CD14-positive monocyte (primary cell): ENCODE results near the gene NEK6. TPM values are rescaled to one million over a fixed set of nuclear protein-coding genes. Genes with fewer than 3 reads are reported as not detected.

Source experiments
- DNase-seq, 3 donors: peaks; one replicate each; pipeline ENCODE4 v3.0.0-alpha.2; 2011 to 2022
- H2AFZ ChIP-seq: 2 replicates; pipeline ENCODE4 v1.6.0; 2012; ENCODE audit warnings: mild to moderate bottlenecking, low read depth, low read length, inconsistent platforms; ENCODE audit not compliant: insufficient read depth, poor library complexity, severe bottlenecking
- H3K27ac ChIP-seq, 2 donors: 1 replicate in 1 of 2; 2 replicates in 1 of 2; pipeline ENCODE4 v1.5.1; 2012 to 2013; ENCODE audit warnings: low read length in 2 of 2, control low read depth in 1 of 2, inconsistent platforms in 1 of 2, low read depth in 1 of 2, mild to moderate bottlenecking in 1 of 2
- H3K27me3 ChIP-seq, 2 donors: one replicate each; pipeline versions ENCODE4 v1.6.0 to v1.6.1; 2011 to 2013; ENCODE audit warnings: low read length in 2 of 2; ENCODE audit not compliant: control insufficient read depth in 2 of 2, insufficient read depth in 2 of 2
- H3K36me3 ChIP-seq, 2 donors: replicated peaks in 1 of 2; 1 replicate in 1 of 2; 2 replicates in 1 of 2; pipeline versions ENCODE4 v1.5.1 to v1.6.1; 2012 to 2013; ENCODE audit warnings: low read length in 2 of 2, control low read depth in 1 of 2, inconsistent platforms in 1 of 2, mild to moderate bottlenecking in 1 of 2; ENCODE audit not compliant: insufficient read depth in 2 of 2, control insufficient read depth in 1 of 2
- H3K4me1 ChIP-seq, 2 donors: 1 replicate in 1 of 2; 2 replicates in 1 of 2; pipeline versions ENCODE4 v1.5.1 to v1.6.1; 2012 to 2013; ENCODE audit warnings: low read length in 2 of 2, control low read depth in 1 of 2, inconsistent platforms in 1 of 2, mild to moderate bottlenecking in 1 of 2, moderate library complexity in 1 of 2; ENCODE audit not compliant: insufficient read depth in 2 of 2, control insufficient read depth in 1 of 2
- H3K4me2 ChIP-seq: replicated peaks from 2 replicates; pipeline ENCODE3; 2012; ENCODE audit warnings: low read length, moderate library complexity, mild to moderate bottlenecking; ENCODE audit not compliant: poor library complexity, severe bottlenecking; ENCODE audit errors: extremely low read depth
- H3K4me3 ChIP-seq, 3 experiments: fragments of 200-600 bp in 1 of 3; sonication (generic) in 1 of 3; replicated peaks in 1 of 3; 1 replicate in 2 of 3; 2 replicates in 1 of 3; pipeline ENCODE4 v1.5.1; 2011 to 2013; ENCODE audit warnings: low read length in 3 of 3, mild to moderate bottlenecking in 3 of 3, control low read depth in 2 of 3, low read depth in 2 of 3, inconsistent platforms in 1 of 3, moderate library complexity in 1 of 3
- H3K79me2 ChIP-seq: 2 replicates; pipeline ENCODE4 v1.6.0; 2012; ENCODE audit warnings: mild to moderate bottlenecking, control low read depth, inconsistent platforms, low read length, moderate library complexity; ENCODE audit not compliant: insufficient read depth
- H3K9ac ChIP-seq: 2 replicates; pipeline ENCODE4 v1.6.0; 2017; ENCODE audit warnings: low read length, mild to moderate bottlenecking; ENCODE audit not compliant: insufficient read depth, poor library complexity, severe bottlenecking
- H3K9me3 ChIP-seq, 2 donors: replicated peaks in 1 of 2; 1 replicate in 1 of 2; 2 replicates in 1 of 2; pipeline versions ENCODE4 v1.5.1 to v1.6.1; 2012 to 2013; ENCODE audit warnings: low read length in 2 of 2, control low read depth in 1 of 2; ENCODE audit not compliant: control insufficient read depth in 1 of 2, insufficient read depth in 1 of 2
- H4K20me1 ChIP-seq: 2 replicates; pipeline ENCODE4 v1.6.0; 2012; ENCODE audit warnings: mild to moderate bottlenecking, low read length, control low read depth, moderate library complexity; ENCODE audit not compliant: insufficient read depth
- H3K27ac Mint-ChIP-seq, 7 donors: one replicate each; pipeline ENCODE4 v1.8.0; 2020; ENCODE audit warnings: mild to moderate bottlenecking in 7 of 7, mixed read lengths in 7 of 7, moderate library complexity in 6 of 7, inconsistent platforms in 2 of 7
- H3K27me3 Mint-ChIP-seq, 3 donors: one replicate each; pipeline ENCODE4 v1.8.0; 2021 to 2022; ENCODE audit warnings: low read depth in 3 of 3, mild to moderate bottlenecking in 3 of 3, mixed read lengths in 3 of 3, moderate library complexity in 3 of 3, inconsistent platforms in 1 of 3
- H3K36me3 Mint-ChIP-seq, 2 donors: one replicate each; pipeline ENCODE4 v1.8.0; 2020; ENCODE audit warnings: mixed read lengths in 2 of 2, inconsistent platforms in 1 of 2, mild to moderate bottlenecking in 1 of 2
- H3K4me1 Mint-ChIP-seq: one replicate; pipeline ENCODE4 v1.8.0; 2020; ENCODE audit warnings: mild to moderate bottlenecking, mixed read lengths
- H3K4me3 Mint-ChIP-seq, 2 donors: one replicate each; pipeline ENCODE4 v1.8.0; 2020; ENCODE audit warnings: mild to moderate bottlenecking in 2 of 2, mixed read lengths in 2 of 2, moderate library complexity in 1 of 2
- H3K9me3 Mint-ChIP-seq, 7 donors: one replicate each; pipeline ENCODE4 v1.8.0; 2020 to 2022; ENCODE audit warnings: mixed read lengths in 7 of 7, mild to moderate bottlenecking in 6 of 7, moderate library complexity in 6 of 7, inconsistent platforms in 2 of 7
- CTCF ChIP-seq: fragments of 200-600 bp; IDR thresholded peaks from one replicate; pipeline ENCODE4 v1.8.0; 2022; ENCODE audit warnings: antibody characterized with exemption, mild to moderate bottlenecking
- WGBS: methylation state at CpG from one replicate; pipeline ENCODE4 v1.1.5; 2013; ENCODE audit warnings: missing lambda C conversion rate; ENCODE audit not compliant: insufficient coverage; 5-methylcytosine and 5-hydroxymethylcytosine counted together
- intact Hi-C, 2 donors: fragments of 100-400 bp; cut with micrococcal nuclease; formaldehyde crosslinking; loops; one replicate each; pipeline versions ENCODE4 v1.15.0 to v1.15.1; 2023
- polyA plus RNA-seq, 3 donors: library from polyadenylated mRNA; depleted of rRNA in 1 of 3; unstranded in 2 of 3; stranded (reverse) in 1 of 3; fragments of 300-500 nt in 2 of 3; fragments of >200 nt in 1 of 3; fragmentation: Illumina TruSeq in 2 of 3; gene quantifications; 1 replicate in 2 of 3; 2 replicates in 1 of 3; pipeline ENCODE4 v1.2.3, GENCODE V29; 2012 to 2021

The NEK6 gene
- polyA plus RNA-seq, 3 donors: 26.1 to 46.0 (median 35.8) TPM

GRCh38 chr9:124354346-124355038 is 96.7 kb downstream of the NEK6 start:
- H3K9me3 Mint-ChIP-seq: peaks cover 0 to 2% (median 0%) of the 10 kb centered on the region in 7 donors
- 93% methylated on average over 17 of the region's 17 CpGs for WGBS
- no peak overlapping the region for H3K4me3 Mint-ChIP-seq
- H3K36me3 Mint-ChIP-seq: peaks cover 77 to 94% of the 10 kb centered on the region in 2 donors
- Histone ChIP-seq H3K27ac (peak overlapping the region in 1 of 2 donors; percentile 7), H2AFZ (no peak overlapping the region), H3K9ac (no peak overlapping the region), H3K36me3 (peaks cover 82 to 100% of the 10 kb centered on the region in 2 donors), H3K79me2 (peaks cover 64% of the 10 kb centered on the region), H3K4me3 (no peak overlapping the region), H3K4me2 (no peak overlapping the region), H3K4me1 (no peaks in the 10 kb centered on the region), H3K9me3 (no peaks in the 10 kb centered on the region), H4K20me1 (peaks cover 98% of the 10 kb centered on the region), H3K27me3 (no peaks in the 10 kb centered on the region)
- no peak for TF ChIP-seq CTCF
- peaks cover 29% of the 10 kb centered on the region for H3K4me1 Mint-ChIP-seq
- H3K27me3 Mint-ChIP-seq: peaks cover 0 to 1% (median 0%) of the 10 kb centered on the region in 3 donors
- peak overlapping the region in 4 of 7 donors; percentile 33 to 73 (median 65) for H3K27ac Mint-ChIP-seq
- no peak for DNase-seq
- intact Hi-C loops: no loop called here

- H3K9me3 ChIP-seq: no peaks in the 10 kb centered on the region
- no peak overlapping the region for H2AFZ ChIP-seq
- WGBS: 94% methylated on average over 15 of the region's 21 CpGs
- H3K36me3 ChIP-seq: peaks cover 76 to 100% of the 10 kb centered on the region in 2 donors
- intact Hi-C loops: no loop called here
- DNase-seq: no peak
- H3K27me3 ChIP-seq: no peaks in the 10 kb centered on the region
- H3K27ac Mint-ChIP-seq: peak overlapping the region in 1 of 7 donors; percentile 56
- TF ChIP-seq CTCF: no peak
- peaks cover 30% of the 10 kb centered on the region for H3K4me1 Mint-ChIP-seq
- H3K27ac ChIP-seq: peak overlapping the region in 1 of 2 donors; percentile 8
- H3K4me1 ChIP-seq: no peaks in the 10 kb centered on the region
- H3K79me2 ChIP-seq: peaks cover 72% of the 10 kb centered on the region
- H3K9ac ChIP-seq: no peak overlapping the region
- H4K20me1 ChIP-seq: peaks cover 97% of the 10 kb centered on the region
- no peak overlapping the region for H3K4me3 Mint-ChIP-seq
- peaks cover 0 to 3% (median 0%) of the 10 kb centered on the region in 3 donors for H3K27me3 Mint-ChIP-seq
- H3K4me2 ChIP-seq: no peak overlapping the region
- H3K9me3 Mint-ChIP-seq: peaks cover 0 to 2% (median 0%) of the 10 kb centered on the region in 7 donors
- peaks cover 73 to 89% of the 10 kb centered on the region in 2 donors for H3K36me3 Mint-ChIP-seq
- H3K4me3 ChIP-seq: no peak overlapping the region
Measured at GRCh38 chr9:124355039-124355940, 97.5 kb downstream of the NEK6 start.
